Measurements from ENCODE around the gene TMEM244.
"Not testable (repeated sequence)": the region's sequence is repeated elsewhere in the genome, so short reads cannot be mapped to it uniquely, and the experiment has no call there.

TMEM244 gene

DNA sequence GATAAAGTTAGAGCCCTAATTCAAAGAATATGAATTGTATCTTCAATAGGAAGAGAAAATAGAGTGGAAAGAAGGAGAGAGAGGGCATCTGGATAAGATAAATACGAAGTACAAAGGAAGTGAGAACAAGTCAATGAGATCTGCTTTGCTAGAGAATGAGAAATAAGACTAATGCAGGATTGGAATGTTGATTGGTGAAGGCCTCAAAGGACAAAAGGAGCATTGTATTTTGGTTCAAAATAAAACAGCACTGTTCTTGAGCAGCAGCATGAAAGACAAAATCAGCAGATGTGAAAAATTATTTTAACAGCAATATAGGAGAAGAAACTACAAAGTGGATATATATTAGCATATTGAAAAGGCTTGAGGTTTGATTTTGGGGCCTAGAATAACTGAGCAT, 5.1 kb upstream of the TMEM244 start:
- no peak for DNase-seq

DNA sequence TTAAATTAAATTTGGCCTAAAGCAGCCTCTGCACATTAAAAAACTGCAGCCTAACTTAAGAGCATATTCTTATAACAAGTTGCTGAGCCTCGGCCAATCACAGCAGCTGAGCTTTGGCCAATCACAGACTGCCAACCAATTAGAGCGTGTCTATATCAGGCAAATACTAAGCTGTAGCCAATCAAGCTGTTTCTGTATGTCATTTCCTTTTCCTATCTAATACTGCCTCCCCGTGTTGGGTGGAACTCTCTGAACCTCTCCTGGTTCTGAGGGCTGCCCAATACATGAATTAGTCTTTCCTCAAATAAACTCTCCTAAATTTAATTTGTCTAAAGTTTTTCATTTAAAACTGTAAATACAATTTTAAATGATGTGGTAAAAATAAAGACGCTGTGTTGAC, 3.9 kb upstream of the TMEM244 start:
- DNase-seq = no peak

DNA sequence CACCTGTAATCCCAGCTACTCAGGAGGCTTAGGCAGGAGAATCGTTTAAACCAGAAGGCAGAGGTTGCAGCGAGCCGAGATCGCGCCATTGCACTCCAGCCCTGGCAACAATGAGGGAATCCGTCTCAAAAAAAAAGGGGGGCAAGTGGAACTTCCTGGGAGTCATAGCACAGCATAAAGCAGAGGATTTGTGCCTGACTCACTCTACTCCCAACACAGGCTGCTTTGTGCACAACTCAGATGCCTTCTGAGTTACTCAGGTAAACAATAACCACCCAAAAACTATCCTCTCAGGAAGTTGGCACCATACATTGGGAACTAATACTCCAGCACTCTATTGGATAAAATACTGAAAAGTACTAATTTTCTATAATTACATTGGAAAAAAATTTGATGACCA, 2.5 kb upstream of the TMEM244 start:
- no peak for DNase-seq

DNA sequence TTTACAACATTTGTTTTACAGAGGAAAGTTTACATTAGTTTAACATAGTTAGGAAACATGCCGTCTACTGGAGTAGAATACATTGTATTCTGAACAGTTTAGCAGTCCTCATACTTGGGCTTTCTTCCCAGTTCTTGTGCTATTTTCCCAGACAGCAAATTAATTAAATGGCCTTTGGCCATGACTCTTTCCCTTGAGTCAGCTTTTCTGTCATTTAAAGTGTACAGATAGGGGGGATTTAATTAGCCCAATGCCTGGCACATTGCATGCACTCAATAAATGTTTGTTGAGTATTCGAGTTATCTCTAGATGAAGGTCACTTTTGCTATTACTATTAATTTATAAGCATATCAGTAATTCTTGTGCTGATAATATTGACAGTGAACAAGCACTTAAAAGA, 1.6 kb downstream of the TMEM244 start:
- DNase-seq = no peak

- DNase-seq = no peak
Measured at GRCh38 chr6:129857838-129858237, 3.3 kb downstream of the TMEM244 start.

- DNase-seq = no peak
Measured at GRCh38 chr6:129853996-129854711, 7.0 kb downstream of the TMEM244 start.

DNA sequence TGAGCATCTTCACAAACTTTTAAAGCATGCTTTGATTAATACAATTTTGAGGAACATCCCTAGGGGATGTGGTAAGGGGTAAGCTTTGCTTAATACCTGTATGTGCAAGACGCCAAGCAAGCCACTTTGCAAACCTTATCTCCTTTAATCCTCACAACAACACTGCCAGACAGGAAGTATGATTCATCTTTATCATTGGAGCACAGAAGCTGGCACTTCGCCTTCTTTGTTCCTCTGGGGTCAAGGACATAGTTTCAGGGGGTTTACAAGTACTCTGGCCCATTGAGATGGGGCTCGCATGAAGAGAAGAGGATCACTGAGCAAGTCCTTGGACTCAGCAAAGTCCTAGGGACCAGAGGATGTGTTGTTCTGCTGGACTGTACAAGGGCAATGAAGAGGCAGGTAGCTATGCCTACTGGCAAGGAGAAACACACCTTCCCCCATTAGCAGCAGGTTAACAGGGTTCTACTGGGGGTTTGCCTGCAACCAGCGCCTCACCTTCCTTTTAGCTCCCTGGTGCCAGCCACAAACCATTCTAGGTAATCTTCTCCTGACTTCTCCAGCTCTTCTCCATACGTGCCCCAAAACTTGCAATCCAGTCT, 8.8 kb downstream of the TMEM244 start:
- no peak for DNase-seq

DNA sequence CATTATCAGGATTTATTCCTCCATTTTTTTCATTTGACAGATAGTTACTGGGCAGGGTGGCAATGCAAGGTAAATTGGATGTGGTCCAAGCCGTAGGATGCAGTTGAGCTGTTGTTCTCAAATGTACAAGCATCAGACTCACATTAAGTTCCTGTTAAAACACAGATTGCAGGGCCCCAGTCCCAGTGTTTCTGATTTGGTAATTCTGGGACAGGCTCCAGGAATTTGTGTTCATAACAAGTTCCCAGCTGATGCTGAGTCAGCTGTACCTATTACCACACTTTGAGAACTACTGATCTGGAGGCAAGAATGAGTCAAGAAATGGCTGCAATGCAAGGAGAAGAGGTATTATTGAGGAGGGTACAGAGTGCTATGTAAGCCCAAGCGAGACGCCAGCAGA, 11.7 kb downstream of the TMEM244 start:
- no peak for DNase-seq

GRCh38 chr6:129846761-129847160, 14.4 kb downstream of the TMEM244 start:
- no peak for DNase-seq

- DNase-seq = no peak
Measured at GRCh38 chr6:129845696-129846095, 15.4 kb downstream of the TMEM244 start.

GRCh38 chr6:129844118-129844891, 16.8 kb downstream of the TMEM244 start:
- no peak for DNase-seq

GRCh38 chr6:129843573-129843972, 17.5 kb downstream of the TMEM244 start:
- no peak for DNase-seq

DNA sequence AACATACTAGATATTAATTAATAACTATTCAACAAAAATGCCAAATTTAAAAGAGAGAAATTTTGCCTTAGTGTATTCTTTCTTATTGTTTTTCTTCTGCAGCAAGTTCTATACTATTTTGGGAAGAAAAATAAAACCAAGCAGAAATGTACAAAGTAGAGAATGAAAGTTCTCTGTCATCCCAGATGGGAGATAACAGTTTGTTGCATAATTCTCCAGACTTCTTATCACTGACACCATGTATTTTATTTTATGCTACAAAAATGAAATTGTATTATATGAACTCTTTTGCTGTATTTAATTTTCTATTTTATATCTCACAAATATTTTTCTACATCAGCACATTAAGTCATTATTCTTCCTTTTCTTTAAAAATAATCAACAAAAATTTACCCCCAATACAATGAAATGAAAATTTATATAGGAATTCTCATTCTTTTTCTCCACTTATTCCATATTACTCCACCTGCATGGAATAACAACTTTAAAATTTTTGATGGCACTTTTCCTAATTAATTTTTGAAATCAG, 18.2 kb downstream of the TMEM244 start:
- DNase-seq = no peak

GRCh38 chr6:129842137-129842536, 19.0 kb downstream of the TMEM244 start:
- no peak for DNase-seq

GRCh38 chr6:129839562-129839961, 21.6 kb downstream of the TMEM244 start:
- not testable (repeated sequence) for DNase-seq

GRCh38 chr6:129835691-129836090, 25.4 kb downstream of the TMEM244 start:
- no peak for DNase-seq

GRCh38 chr6:129832299-129832698, 28.8 kb downstream of the TMEM244 start:
- no peak for DNase-seq

DNA sequence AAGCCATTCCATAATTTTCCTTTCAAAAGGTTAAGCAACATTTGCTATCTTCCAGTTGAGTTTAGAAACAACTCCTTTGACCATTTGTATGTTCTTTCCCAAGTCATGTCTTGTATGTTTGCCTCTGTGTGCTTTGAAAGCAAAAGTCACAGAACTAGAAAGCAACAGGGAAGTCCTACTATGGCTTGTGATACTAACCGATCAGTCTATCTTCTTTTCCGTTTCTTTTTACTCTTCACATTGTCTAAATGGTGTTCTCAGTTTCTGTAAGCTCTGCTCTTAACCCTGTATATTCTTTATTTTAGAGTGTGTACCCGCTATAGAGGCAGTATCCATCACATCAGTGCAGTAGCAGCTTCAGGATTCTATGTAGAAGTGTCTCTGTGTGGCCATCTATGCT, 32.9 kb downstream of the TMEM244 start:
- DNase-seq = no peak

DNA sequence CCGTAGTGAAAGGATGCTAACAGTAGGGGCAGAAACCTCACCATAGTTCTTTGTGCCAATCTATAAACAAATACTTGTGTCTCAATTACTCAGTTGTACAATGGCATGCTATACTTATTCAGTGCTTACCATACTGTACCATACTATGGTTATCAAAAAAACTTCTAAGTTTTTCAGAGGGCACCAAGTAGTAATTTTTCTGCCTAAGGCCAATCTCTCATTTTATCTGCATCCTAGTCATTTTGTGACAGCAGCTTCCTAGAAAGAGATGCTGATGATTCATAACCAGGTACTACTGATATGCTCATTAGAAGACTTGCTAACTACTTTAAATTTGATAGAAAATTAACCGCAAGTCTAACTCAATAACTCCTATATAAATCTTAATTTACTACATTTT, 42.9 kb downstream of the TMEM244 start:
- no peak for DNase-seq

DNA sequence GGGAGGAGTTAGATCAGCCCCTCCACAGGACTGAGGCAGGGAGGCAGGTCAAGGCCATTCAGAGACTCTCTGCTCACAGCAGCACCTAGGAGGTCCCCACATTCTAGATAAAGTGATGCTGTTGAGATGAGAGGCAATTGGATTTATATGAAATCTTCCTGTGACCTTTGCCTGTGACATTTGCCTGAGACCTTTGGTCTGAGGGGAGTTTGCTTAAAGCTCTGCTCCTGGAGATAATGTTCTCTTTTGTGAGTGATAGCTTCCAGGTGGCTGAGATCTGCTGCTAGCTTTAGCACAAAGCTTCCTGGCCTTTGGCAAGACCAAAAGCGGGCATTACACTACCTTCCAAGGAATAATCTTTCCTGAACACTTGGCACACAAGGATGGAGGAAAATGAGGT, 43.3 kb downstream of the TMEM244 start:
- DNase-seq = no peak

GRCh38 chr6:129817332-129817731, 43.8 kb downstream of the TMEM244 start:
- DNase-seq = no peak

GRCh38 chr6:129812145-129812777, 48.9 kb downstream of the TMEM244 start:
- no peak for DNase-seq

DNA sequence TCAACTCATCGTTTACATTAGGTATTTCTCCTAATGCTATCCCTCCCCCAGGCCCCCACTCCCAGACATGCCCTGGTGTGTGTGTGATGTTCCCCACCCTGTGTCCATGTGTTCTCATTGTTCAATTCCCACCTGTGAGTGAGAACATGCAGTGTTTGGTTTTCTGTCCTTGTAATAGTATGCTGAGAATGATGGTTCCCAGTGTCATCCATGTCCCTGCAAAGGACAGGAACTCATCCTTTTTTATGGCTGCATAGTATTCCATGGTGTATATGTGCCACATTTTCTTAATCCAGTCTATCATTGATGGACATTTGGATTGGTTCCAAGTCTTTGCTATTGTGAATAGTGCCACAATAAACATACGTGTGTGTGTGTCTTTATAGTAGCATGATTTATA, 54.0 kb downstream of the TMEM244 start:
- not testable (repeated sequence) for DNase-seq
